ENCODE measurements around the gene HSFX4. TPM values are rescaled to one million over a fixed set of nuclear protein-coding genes. Genes with fewer than 3 reads are reported as not detected.

The HSFX4 gene
- total RNA-seq, 2 donors from 2014 or later = not detected

GRCh38 chrX:149979126-149979644, 49.8 kb downstream of the HSFX4 start:
- Mint-ChIP-seq H3K9me3 (peaks cover 44% of the 10 kb centered on the region), H3K4me3 (no peak overlapping the region), H3K27me3 (ENCODE audit: insufficient read depth) (no peaks in the 10 kb centered on the region), H3K4me1 (peaks cover 5% of the 10 kb centered on the region), H3K27ac (no peak overlapping the region), H3K36me3 (ENCODE audit: low read depth) (peaks cover 3% of the 10 kb centered on the region)
- Histone ChIP-seq H3K9ac (ENCODE audit: extremely low read depth, low read length, poor library complexity, severe bottlenecking) (no peak overlapping the region), H3K27ac (ENCODE audit: low read depth, low read length) (no peak overlapping the region), H3K27me3 (ENCODE audit: control insufficient read depth, insufficient read depth, low read length, poor library complexity, severe bottlenecking) (no peaks in the 10 kb centered on the region), H3K4me3 (ENCODE audit: low read length) (no peak overlapping the region), H3K9me3 (ENCODE audit: control insufficient read depth, low read length) (no peaks in the 10 kb centered on the region), H3K36me3 (ENCODE audit: control insufficient read depth, insufficient read depth, low read length) (no peaks in the 10 kb centered on the region), H3K4me1 (ENCODE audit: control insufficient read depth, insufficient read depth, low read length) (no peaks in the 10 kb centered on the region)
- 93% methylated on average over 3 of the region's 3 CpGs; no CpG with 5 or more reads in 1 of the 2 experiments for WGBS, 2 experiments (ENCODE audit: insufficient coverage in 1 of 2, insufficient read length in 1 of 2)
- TF ChIP-seq, protein P1, sequence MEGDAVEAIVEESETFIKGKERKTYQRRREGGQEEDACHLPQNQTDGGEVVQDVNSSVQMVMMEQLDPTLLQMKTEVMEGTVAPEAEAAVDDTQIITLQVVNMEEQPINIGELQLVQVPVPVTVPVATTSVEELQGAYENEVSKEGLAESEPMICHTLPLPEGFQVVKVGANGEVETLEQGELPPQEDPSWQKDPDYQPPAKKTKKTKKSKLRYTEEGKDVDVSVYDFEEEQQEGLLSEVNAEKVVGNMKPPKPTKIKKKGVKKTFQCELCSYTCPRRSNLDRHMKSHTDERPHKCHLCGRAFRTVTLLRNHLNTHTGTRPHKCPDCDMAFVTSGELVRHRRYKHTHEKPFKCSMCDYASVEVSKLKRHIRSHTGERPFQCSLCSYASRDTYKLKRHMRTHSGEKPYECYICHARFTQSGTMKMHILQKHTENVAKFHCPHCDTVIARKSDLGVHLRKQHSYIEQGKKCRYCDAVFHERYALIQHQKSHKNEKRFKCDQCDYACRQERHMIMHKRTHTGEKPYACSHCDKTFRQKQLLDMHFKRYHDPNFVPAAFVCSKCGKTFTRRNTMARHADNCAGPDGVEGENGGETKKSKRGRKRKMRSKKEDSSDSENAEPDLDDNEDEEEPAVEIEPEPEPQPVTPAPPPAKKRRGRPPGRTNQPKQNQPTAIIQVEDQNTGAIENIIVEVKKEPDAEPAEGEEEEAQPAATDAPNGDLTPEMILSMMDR (conservative IDR thresholded peaks at IDR 0.05) = no peak
- no peak for DNase-seq

Other genes with a start within 250 kb of the HSFX4 start
- gene MAGEA11, start 217.5 kb upstream of the HSFX4 start, total RNA-seq = not detected
- gene HSFX1, start 155.5 kb upstream of the HSFX4 start, total RNA-seq = 1 to 10 TPM; 3.2 to 3.4 TPM
- not detected for gene MAGEA9, start 147.6 kb upstream of the HSFX4 start, total RNA-seq
- gene MAGEA8, start 48.4 kb upstream of the HSFX4 start, total RNA-seq = not detected
- gene EOLA2, start 8.9 kb downstream of the HSFX4 start, total RNA-seq = 10 to 100 TPM; 24.0 to 37.1 TPM